ENCODE measurements around the gene VASH2.
A peak's percentile ranks its signal among the peaks of the same experiment; 100 is the strongest.

Gene VASH2

DNA sequence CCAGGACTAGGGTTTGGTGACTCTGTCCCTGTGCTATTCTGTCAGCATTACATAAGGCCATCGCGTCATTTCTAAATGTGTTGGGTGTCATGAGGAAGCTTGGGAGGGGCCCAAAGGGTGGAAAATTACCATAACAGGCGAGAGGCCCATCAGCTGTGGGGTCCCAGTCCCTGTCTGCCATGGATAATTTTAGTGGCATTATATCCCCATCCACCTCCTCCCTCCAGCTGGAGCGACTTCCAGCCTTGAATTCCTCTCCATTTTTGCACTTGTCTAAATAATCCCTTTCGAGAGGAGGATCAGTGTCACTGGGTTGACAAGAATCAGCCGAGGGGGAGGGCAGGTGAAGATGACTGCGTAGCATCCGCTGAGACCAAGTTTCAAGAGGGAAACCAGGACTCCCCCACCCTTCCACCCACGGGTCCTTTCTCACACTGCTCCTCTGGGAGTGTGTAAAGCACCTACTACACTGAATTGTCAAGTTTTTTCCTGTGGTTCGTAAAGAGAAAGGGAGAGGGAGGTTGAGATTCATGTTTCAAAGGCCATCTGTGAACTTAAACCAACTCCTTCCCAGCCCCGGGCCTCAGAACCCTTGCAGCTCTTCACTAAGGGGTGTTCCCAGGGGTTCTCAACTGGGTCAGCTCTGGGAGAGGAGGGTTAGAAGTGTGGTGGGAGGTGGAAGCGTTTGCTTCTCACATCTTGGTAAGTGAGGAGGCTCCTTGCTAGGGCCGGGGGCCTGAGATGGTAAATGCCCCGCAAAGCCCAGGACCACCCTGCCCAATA, 29.2 kb downstream of the VASH2 start:
- TF ChIP-seq, protein P1, sequence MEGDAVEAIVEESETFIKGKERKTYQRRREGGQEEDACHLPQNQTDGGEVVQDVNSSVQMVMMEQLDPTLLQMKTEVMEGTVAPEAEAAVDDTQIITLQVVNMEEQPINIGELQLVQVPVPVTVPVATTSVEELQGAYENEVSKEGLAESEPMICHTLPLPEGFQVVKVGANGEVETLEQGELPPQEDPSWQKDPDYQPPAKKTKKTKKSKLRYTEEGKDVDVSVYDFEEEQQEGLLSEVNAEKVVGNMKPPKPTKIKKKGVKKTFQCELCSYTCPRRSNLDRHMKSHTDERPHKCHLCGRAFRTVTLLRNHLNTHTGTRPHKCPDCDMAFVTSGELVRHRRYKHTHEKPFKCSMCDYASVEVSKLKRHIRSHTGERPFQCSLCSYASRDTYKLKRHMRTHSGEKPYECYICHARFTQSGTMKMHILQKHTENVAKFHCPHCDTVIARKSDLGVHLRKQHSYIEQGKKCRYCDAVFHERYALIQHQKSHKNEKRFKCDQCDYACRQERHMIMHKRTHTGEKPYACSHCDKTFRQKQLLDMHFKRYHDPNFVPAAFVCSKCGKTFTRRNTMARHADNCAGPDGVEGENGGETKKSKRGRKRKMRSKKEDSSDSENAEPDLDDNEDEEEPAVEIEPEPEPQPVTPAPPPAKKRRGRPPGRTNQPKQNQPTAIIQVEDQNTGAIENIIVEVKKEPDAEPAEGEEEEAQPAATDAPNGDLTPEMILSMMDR (IDR thresholded peaks at IDR 0.05; ENCODE audit: insufficient read depth, low read depth, low read length, missing control alignments), result no peak
- no peak overlapping the region for H3K4me3 ChIP-seq (ENCODE audit: low read length)
- DNase-seq (ENCODE audit: low read depth), result no peak

GRCh38 chr1:212980123-212980785, 29.9 kb downstream of the VASH2 start:
- DNase-seq (ENCODE audit: low read depth), result no peak
- TF ChIP-seq, protein P1 (IDR thresholded peaks at IDR 0.05; ENCODE audit: insufficient read depth, low read depth, low read length, missing control alignments), result no peak
- no peak overlapping the region for H3K4me3 ChIP-seq (ENCODE audit: low read length)

- H3K4me3 ChIP-seq (ENCODE audit: low read length), result no peak overlapping the region
- DNase-seq (ENCODE audit: low read depth), result peak; percentile 21
- TF ChIP-seq, protein P1 (IDR thresholded peaks at IDR 0.05; ENCODE audit: insufficient read depth, low read depth, low read length, missing control alignments), result no peak
Observed at GRCh38 chr1:212981025-212981495, 30.7 kb downstream of the VASH2 start.

- TF ChIP-seq, protein P1 (IDR thresholded peaks at IDR 0.05; ENCODE audit: insufficient read depth, low read depth, low read length, missing control alignments), result no peak
- no peak overlapping the region for H3K4me3 ChIP-seq (ENCODE audit: low read length)
- DNase-seq (ENCODE audit: low read depth), result no peak
Observed at GRCh38 chr1:212981571-212982328, 31.4 kb downstream of the VASH2 start.

GRCh38 chr1:212982430-212983152, 32.2 kb downstream of the VASH2 start:
- TF ChIP-seq, protein P1 (IDR thresholded peaks at IDR 0.05; ENCODE audit: insufficient read depth, low read depth, low read length, missing control alignments), result no peak
- no peak overlapping the region for H3K4me3 ChIP-seq (ENCODE audit: low read length)
- no peak for DNase-seq (ENCODE audit: low read depth)

GRCh38 chr1:212983482-212983881, 33.1 kb downstream of the VASH2 start:
- TF ChIP-seq, protein P1 (IDR thresholded peaks at IDR 0.05; ENCODE audit: insufficient read depth, low read depth, low read length, missing control alignments), result no peak
- DNase-seq (ENCODE audit: low read depth), result no peak
- H3K4me3 ChIP-seq (ENCODE audit: low read length), result no peak overlapping the region

Measured in epithelial cell of esophagus (primary cell).